HUES64 (cell line): ENCODE data around the gene MARCHF2.

Experiments
- H3K27ac ChIP-seq: 2 replicates; pipeline ENCODE4 v1.7.0; 2013; ENCODE audit warnings: low read depth, low read length, inconsistent platforms
- H3K27me3 ChIP-seq: 2 replicates; pipeline ENCODE4 v1.6.1; 2013; ENCODE audit warnings: mild to moderate bottlenecking, low read length; ENCODE audit not compliant: insufficient read depth
- H3K36me3 ChIP-seq: 2 replicates; pipeline ENCODE4 v1.6.1; 2013; ENCODE audit warnings: mild to moderate bottlenecking, low read length; ENCODE audit not compliant: insufficient read depth
- H3K4me1 ChIP-seq: 2 replicates; pipeline ENCODE4 v1.6.1; 2013; ENCODE audit warnings: mild to moderate bottlenecking, low read length, moderate library complexity; ENCODE audit not compliant: insufficient read depth
- H3K4me3 ChIP-seq: 2 replicates; pipeline ENCODE4 v1.5.1; 2013; ENCODE audit warnings: mild to moderate bottlenecking, low read length, moderate library complexity
- H3K9ac ChIP-seq: 2 replicates; pipeline ENCODE4 v1.6.1; 2013; ENCODE audit warnings: mild to moderate bottlenecking, low read depth, low read length
- H3K9me3 ChIP-seq: 2 replicates; pipeline ENCODE4 v1.6.1; 2013; ENCODE audit warnings: low read depth, low read length; ENCODE audit not compliant: insufficient read depth
- WGBS: fragments of 150-250, 120-280 bp; methylation state at CpG from one replicate; pipeline ENCODE4 v1.1.7; 2013; ENCODE audit warnings: missing lambda C conversion rate; 5-methylcytosine and 5-hydroxymethylcytosine counted together

The MARCHF2 gene

DNA sequence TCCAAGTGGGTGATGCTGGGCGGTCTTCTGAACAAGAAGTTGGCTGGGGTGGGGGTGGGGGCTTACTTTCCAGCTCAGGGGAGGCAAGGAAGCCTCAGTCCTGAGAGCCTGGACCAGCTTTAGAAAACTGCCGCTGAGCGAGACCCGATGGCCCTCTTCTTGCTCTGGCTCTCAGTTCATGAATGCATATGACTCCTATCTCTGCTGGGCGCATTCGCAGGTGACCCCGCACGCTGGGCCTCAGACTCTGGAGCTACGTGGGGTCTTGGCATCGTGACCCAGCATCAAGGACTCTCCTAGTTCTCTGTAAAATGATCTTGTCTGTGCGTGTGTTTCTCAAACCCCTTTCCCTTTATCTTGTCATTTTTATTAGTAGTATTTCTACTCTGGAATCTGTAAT is 69.6 kb downstream of the MARCHF2 start:
- H3K27ac ChIP-seq = no peak overlapping the region
- WGBS = 97% methylated on average over 11 of the region's 11 CpGs
- no peaks in the 10 kb centered on the region for H3K9me3 ChIP-seq
- H3K4me1 ChIP-seq = no peaks in the 10 kb centered on the region
- H3K27me3 ChIP-seq = no peaks in the 10 kb centered on the region
- H3K4me3 ChIP-seq = no peak overlapping the region
- peaks cover 88% of the 10 kb centered on the region for H3K36me3 ChIP-seq
- H3K9ac ChIP-seq = no peak overlapping the region

DNA sequence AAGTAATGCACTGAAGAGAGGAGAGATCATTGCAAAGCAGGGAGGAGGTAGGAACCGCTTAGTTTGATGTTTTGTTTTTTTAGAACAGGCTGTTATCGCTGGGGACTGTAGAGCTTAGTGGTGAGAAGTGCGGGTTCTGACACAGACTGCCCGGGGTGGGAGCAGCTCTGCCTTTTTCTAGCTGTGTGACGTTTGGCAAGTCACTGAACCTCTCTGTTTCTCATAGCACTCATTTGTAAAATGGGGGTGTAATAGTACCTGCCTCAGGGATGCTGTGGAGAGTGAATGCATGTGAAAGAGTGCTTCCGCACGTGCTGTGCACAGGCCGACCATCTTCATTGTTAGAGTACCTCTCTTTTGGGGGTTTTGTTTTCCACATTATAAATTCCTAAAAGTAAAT is 70.1 kb downstream of the MARCHF2 start:
- H3K4me3 ChIP-seq = no peak overlapping the region
- H3K27me3 ChIP-seq = no peaks in the 10 kb centered on the region
- H3K9ac ChIP-seq = no peak overlapping the region
- H3K36me3 ChIP-seq = peaks cover 88% of the 10 kb centered on the region
- H3K27ac ChIP-seq = no peak overlapping the region
- WGBS = 94% methylated on average over 8 of the region's 8 CpGs
- H3K4me1 ChIP-seq = no peaks in the 10 kb centered on the region
- H3K9me3 ChIP-seq = no peaks in the 10 kb centered on the region

DNA sequence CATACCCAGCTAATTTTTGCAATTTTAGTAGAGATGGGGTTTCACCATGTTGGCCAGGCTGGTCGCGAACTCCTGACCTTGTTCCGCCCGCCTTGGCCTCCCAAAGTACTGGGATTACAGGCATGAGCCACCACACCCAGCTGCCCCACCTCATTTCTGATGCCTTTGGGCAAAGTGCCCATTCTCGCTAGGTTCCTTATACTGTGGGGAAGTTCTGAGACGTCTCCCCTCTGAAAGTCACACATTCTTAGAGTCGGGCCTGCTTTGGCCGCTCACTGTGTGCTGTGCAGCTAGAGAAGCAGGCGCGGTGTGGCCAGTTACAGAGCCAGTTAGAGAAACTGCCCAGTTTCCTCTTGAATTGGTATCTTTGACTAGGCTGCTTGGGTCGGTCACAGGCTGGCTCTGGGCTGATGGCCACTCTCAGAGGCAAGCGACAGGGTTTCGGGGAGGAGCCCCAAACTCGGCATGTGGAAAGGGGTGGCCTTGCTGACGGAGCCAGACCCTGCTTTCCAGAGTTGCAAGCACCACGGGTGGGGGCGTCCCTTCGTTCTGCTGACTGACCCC is 71.3 kb downstream of the MARCHF2 start:
- Histone ChIP-seq H3K27me3 (no peaks in the 10 kb centered on the region), H3K36me3 (peaks cover 87% of the 10 kb centered on the region), H3K9me3 (no peaks in the 10 kb centered on the region), H3K4me1 (no peaks in the 10 kb centered on the region), H3K9ac (no peak overlapping the region), H3K27ac (no peak overlapping the region), H3K4me3 (no peak overlapping the region)
- 96% methylated on average over 18 of the region's 18 CpGs for WGBS

DNA sequence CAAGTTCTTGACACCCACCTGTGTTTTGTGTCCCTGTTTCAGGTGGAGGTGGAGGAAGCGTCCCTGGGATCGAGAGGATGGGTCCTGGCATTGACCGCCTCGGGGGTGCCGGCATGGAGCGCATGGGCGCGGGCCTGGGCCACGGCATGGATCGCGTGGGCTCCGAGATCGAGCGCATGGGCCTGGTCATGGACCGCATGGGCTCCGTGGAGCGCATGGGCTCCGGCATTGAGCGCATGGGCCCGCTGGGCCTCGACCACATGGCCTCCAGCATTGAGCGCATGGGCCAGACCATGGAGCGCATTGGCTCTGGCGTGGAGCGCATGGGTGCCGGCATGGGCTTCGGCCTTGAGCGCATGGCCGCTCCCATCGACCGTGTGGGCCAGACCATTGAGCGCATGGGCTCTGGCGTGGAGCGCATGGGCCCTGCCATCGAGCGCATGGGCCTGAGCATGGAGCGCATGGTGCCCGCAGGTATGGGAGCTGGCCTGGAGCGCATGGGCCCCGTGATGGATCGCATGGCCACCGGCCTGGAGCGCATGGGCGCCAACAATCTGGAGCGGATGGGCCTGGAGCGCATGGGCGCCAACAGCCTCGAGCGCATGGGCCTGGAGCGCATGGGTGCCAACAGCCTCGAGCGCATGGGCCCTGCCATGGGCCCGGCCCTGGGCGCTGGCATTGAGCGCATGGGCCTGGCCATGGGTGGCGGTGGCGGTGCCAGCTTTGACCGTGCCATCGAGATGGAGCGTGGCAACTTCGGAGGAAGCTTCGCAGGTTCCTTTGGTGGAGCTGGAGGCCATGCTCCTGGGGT is 72.7 kb downstream of the MARCHF2 start:
- no peak overlapping the region for H3K27ac ChIP-seq
- no peaks in the 10 kb centered on the region for H3K4me1 ChIP-seq
- no peak overlapping the region for H3K9ac ChIP-seq
- no peak overlapping the region for H3K4me3 ChIP-seq
- no peaks in the 10 kb centered on the region for H3K9me3 ChIP-seq
- H3K27me3 ChIP-seq = no peaks in the 10 kb centered on the region
- H3K36me3 ChIP-seq = peaks cover 81% of the 10 kb centered on the region
- 97% methylated on average over 62 of the region's 62 CpGs for WGBS

DNA sequence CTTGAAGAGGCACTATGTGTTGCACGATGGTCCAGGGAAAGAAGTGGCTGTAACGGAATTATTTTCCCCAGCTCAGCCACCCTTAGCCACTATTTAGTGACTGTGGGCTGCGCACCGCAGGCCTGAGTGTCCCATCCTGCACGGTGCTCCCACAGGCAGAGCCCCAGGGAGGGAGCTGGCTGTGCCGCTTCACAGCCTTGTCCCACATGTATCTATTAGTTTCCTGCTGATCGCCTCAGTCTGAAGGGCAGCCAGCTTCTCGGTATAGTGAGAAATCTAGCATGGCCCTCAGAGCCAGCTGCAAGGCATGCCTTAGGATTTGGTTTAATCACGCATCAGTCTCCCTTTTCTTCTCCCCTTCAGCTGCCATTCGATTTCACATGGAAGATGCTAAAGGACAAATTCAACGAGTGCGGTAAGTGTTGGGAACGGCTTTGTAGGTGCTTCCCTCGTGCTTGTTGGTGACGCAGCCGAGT is 73.6 kb downstream of the MARCHF2 start:
- no peak overlapping the region for H3K4me3 ChIP-seq
- H3K4me1 ChIP-seq = no peaks in the 10 kb centered on the region
- H3K27me3 ChIP-seq = no peaks in the 10 kb centered on the region
- H3K9me3 ChIP-seq = no peaks in the 10 kb centered on the region
- WGBS = 96% methylated on average over 16 of the region's 16 CpGs
- no peak overlapping the region for H3K9ac ChIP-seq
- H3K27ac ChIP-seq = no peak overlapping the region
- H3K36me3 ChIP-seq = peaks cover 71% of the 10 kb centered on the region

DNA sequence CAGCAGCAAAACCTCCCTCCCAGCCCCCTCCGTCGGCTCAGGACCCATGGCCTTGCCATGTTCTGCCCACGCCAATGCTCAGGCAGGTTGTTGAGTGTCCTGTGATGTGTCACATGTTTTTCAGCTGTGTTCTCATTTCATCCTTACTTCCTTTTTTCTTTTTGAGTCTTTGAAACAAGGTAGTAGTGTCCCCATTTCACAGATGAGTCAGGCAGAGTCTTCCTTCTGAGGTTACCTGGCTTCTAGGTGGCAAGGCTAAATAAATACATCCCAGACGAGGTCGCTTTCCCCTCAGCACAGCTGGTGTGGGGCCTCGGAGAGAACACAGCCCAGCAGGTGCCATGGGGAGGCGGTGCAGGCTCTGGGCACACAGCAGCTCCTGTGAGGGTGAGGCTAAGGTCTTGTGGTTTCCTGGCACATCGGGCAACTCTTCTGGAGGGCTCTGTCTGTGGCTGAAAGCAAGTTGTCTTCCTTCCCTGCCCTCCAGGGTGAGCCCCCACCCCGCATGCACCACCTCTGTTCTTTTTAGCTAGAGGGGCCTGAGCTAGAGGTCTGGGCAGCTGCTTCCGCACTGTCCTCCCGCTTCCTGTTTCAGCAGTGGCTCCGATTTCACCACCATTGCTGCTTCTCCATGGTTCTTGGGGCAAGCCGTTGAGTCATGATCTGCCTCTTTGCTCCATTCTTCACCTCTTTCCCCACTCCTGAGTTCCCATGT is 74.2 kb downstream of the MARCHF2 start:
- Histone ChIP-seq H3K4me1 (no peaks in the 10 kb centered on the region), H3K27ac (no peak overlapping the region), H3K9me3 (no peaks in the 10 kb centered on the region), H3K27me3 (no peaks in the 10 kb centered on the region), H3K9ac (no peak overlapping the region), H3K36me3 (peaks cover 68% of the 10 kb centered on the region), H3K4me3 (no peak overlapping the region)
- WGBS = 95% methylated on average over 13 of the region's 13 CpGs

DNA sequence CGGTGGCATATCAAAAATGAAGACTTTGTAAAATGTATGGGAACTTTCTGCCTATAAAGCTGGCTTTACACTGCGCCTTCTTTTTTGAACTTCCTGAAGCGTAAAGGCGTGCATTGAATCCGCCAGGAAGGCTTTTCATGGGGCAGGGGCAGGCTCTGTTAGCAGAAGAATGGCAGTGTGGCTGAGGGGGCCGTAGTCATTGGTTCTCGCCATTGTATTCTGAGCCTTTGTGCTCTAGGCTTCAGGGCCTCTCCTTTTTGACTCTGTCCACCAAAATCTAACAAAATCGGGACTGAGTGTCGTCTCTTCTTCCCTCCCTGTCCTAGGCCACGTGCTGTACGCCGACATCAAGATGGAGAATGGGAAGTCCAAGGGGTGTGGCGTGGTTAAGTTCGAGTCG is 75.3 kb downstream of the MARCHF2 start:
- H3K36me3 ChIP-seq = peaks cover 57% of the 10 kb centered on the region
- no peak overlapping the region for H3K27ac ChIP-seq

More for the DNA sequence above, 75.3 kb downstream of the MARCHF2 start:
- H3K4me3 ChIP-seq = no peak overlapping the region
- H3K27me3 ChIP-seq = no peaks in the 10 kb centered on the region
- no peak overlapping the region for H3K9ac ChIP-seq
- WGBS = 81% methylated on average over 15 of the region's 15 CpGs
- no peaks in the 10 kb centered on the region for H3K9me3 ChIP-seq
- no peaks in the 10 kb centered on the region for H3K4me1 ChIP-seq
